GM12878 (cell line): Measurements from ENCODE around the gene ALPP. TPM values are rescaled to one million over a fixed set of nuclear protein-coding genes. Genes with fewer than 3 reads are reported as not detected.
A peak's percentile ranks its signal among the peaks of the same experiment; 100 is the strongest.
"Not testable (repeated sequence)": the region's sequence is repeated elsewhere in the genome, so short reads cannot be mapped to it uniquely, and the experiment has no call there.

Experiments
- ATAC-seq: fragments of 200-7000 bp; cut with Tn5 transposase; 3 replicates; pipeline ENCODE4 v1.9.1; 2020; ENCODE audit warnings: mild to moderate bottlenecking, moderate library complexity
- BruUV-seq: library from RNA; stranded (reverse); fragments of 400-500 nt; replicated peaks from 2 replicates; lab custom pipeline; 2021; lab: Mats Ljungman, UMichigan
- CTCF ChIA-PET: fragments of 300-600 bp; sonication (Branson Sonifier 250); formaldehyde crosslinking; extraction: SDS; loops from one replicate; lab custom pipeline; 2021; ENCODE audit warnings: inconsistent platforms; lab: Yijun Ruan, JAX
- POLR2A ChIA-PET: fragments of 350-600 bp; formaldehyde crosslinking; extraction: SDS; loops from one replicate; lab custom pipeline; 2021; ENCODE audit warnings: inconsistent platforms; lab: Charles Lee
- RAD21 ChIA-PET: fragments of 300-600 bp; sonication (Branson Sonifier 250); formaldehyde crosslinking; loops from one replicate; lab custom pipeline; 2023; ENCODE audit warnings: antibody characterized with exemption; ENCODE audit not compliant: unreplicated experiment; lab: Charles Lee
- SMC1A ChIA-PET: fragments of 300-600 bp; sonication (Branson Sonifier 250); formaldehyde crosslinking; loops from one replicate; lab custom pipeline; 2023; ENCODE audit not compliant: unreplicated experiment, uncharacterized antibody; lab: Charles Lee
- DNase-seq: peaks from one replicate; pipeline ENCODE4 v3.0.0-alpha.2; 2011; ENCODE audit warnings: low read depth, low spot score
- FAIRE-seq: peaks from 3 replicates; lab custom pipeline; 2011; peaks lifted over from hg19 to GRCh38; lab: Jason Lieb, UNC
- H2AFZ ChIP-seq: 2 replicates; pipeline ENCODE4 v1.6.0; 2011; ENCODE audit warnings: low read depth, low read length, control low read depth; ENCODE audit not compliant: control insufficient read depth
- H3K27ac ChIP-seq: 2 replicates; pipeline ENCODE4 v1.5.1; 2011; ENCODE audit warnings: control low read depth; ENCODE audit not compliant: control insufficient read depth, insufficient read depth
- H3K27me3 ChIP-seq, 2 experiments: replicated peaks in 1 of 2; 2 replicates each; pipeline versions ENCODE4 v1.6.0 to v1.6.1; 2011; ENCODE audit warnings: low read length in 1 of 2; ENCODE audit not compliant: control insufficient read depth in 2 of 2, insufficient read depth in 2 of 2
- H3K36me3 ChIP-seq, 2 experiments: 2 replicates each; pipeline ENCODE4 v1.5.1; 2011; ENCODE audit warnings: low read length in 1 of 2; ENCODE audit not compliant: control insufficient read depth in 2 of 2, insufficient read depth in 2 of 2
- H3K4me1 ChIP-seq: 2 replicates; pipeline ENCODE4 v1.6.1; 2011; ENCODE audit warnings: mild to moderate bottlenecking, low read length, moderate library complexity, mixed read lengths; ENCODE audit not compliant: control insufficient read depth, insufficient read depth
- H3K4me2 ChIP-seq: 2 replicates; pipeline ENCODE4 v1.6.0; 2011; ENCODE audit warnings: control low read depth; ENCODE audit not compliant: control insufficient read depth, insufficient read depth
- H3K4me3 ChIP-seq: fragments of 200-600 bp; sonication (generic); 2 replicates; pipeline ENCODE4 v1.5.1; 2016
- H3K79me2 ChIP-seq: 2 replicates; pipeline ENCODE4 v1.6.0; 2011; ENCODE audit warnings: low read length; ENCODE audit not compliant: control insufficient read depth, insufficient read depth
- H3K9ac ChIP-seq: 2 replicates; pipeline ENCODE4 v1.8.0; 2011; ENCODE audit warnings: low read length, control low read depth, mixed read lengths; ENCODE audit not compliant: control insufficient read depth, insufficient read depth
- H3K9me3 ChIP-seq: replicated peaks from 3 replicates; pipeline ENCODE4 v1.5.1; 2011; ENCODE audit warnings: mild to moderate bottlenecking, low read length; ENCODE audit not compliant: control insufficient read depth, insufficient read depth
- H4K20me1 ChIP-seq: 2 replicates; pipeline ENCODE4 v1.6.0; 2011; ENCODE audit not compliant: control insufficient read depth, insufficient read depth
- CTCF ChIP-seq, 3 experiments: IDR thresholded peaks in 2 of 3; conservative IDR thresholded peaks in 1 of 3; 2 replicates each; pipeline ENCODE4 v1.5.1; 2011; ENCODE audit warnings: low read depth in 3 of 3, low read length in 3 of 3, mild to moderate bottlenecking in 3 of 3, control low read depth in 2 of 3, moderate library complexity in 2 of 3, inconsistent platforms in 1 of 3, mixed read lengths in 1 of 3; ENCODE audit not compliant: control insufficient read depth in 2 of 3, insufficient read depth in 1 of 3; ENCODE audit errors: extremely low read depth in 1 of 3
- WGBS: methylation state at CpG from one replicate; pipeline ENCODE4 v1.1.6; 2016; ENCODE audit warnings: low lambda C conversion rate; ENCODE audit not compliant: insufficient replicate concordance, insufficient coverage; ENCODE audit errors: missing lambda C conversion rate; 5-methylcytosine and 5-hydroxymethylcytosine counted together
- in situ Hi-C: fragments of 300-500 bp; cut with MboI; formaldehyde crosslinking; loops from 9 replicates; pipeline ENCODE4 v1.14.3; 2018; ENCODE audit warnings: mixed read lengths
- intact Hi-C: fragments of 100-400 bp; cut with micrococcal nuclease; formaldehyde crosslinking; loops from one replicate; pipeline ENCODE4 v1.14.2; 2022; ENCODE audit not compliant: unreplicated experiment
- polyA plus RNA-seq, 11 experiments: library from polyadenylated mRNA; depleted of rRNA in 4 of 11; unstranded in 6 of 11; stranded (reverse) in 5 of 11; fragments of >200 nt; fragmentation: Nextera tagmentation in 4 of 11; fragmentation: Illumina TruSeq in 1 of 11; extraction: Ambion mirVana in 4 of 11; extraction: Trizol in 1 of 11; gene quantifications; 1 replicate in 1 of 11; 2 replicates in 10 of 11; pipeline versions ENCODE4 v1.2.1 to v1.2.3, GENCODE V29; 2011 to 2016; ENCODE audit warnings: inconsistent platforms in 2 of 11, missing spikeins in 2 of 11, low read depth in 1 of 11
- total RNA-seq, 4 experiments: library from RNA; depleted of rRNA in 3 of 4; stranded (reverse); fragments of >200 nt in 3 of 4; fragmentation: Illumina TruSeq in 1 of 4; extraction: Trizol in 1 of 4; gene quantifications; 2 replicates each; pipeline versions ENCODE4 v1.2.1 to v1.2.3, GENCODE V29; 2013 to 2021

Gene ALPP
- total and polyA plus RNA-seq, 10 of the 15 experiments (the other 5 are each of a cell fraction or from before 2014, with no cell fraction given), result 0.21 TPM; not detected in 9

DNA sequence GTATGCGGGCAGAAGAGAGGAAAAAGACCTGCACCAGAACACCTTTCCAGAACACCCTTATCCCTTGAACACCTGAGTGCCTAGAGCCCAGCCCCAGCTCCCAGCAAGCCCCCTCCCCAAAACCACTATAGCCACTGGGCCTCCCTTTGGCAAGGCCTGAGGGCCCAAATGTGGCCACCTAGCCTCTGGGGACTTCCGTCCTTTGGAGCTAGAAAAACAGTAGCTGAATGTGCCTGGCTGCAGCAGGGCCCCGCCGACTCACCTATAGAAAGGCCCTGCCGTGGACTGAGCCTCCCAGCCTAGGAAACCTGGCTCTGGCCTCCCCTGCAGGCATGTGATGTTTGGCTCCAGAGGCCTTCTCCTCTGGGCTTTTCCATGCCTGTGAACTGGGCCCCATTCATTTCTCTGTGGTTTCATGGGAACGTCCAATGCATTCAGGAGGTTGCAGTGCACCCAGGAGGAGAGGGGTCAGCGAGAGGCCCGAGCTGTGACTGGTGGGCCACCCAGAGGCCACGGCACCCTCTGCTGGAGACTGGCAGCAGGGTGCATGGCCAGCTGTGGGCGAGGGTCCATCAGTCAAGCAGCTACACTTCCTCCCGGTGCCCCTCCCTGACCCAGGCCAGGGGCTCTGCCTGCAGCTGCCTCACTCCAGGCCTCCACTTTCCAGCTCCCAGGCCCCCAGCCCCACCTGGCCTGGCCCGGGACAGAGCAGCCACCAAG lies 15.3 kb upstream of the ALPP start:
- DNase-seq, in situ Hi-C loops, BruUV-seq, intact Hi-C loops, H3K9me3 ChIP-seq, RAD21 ChIA-PET, ATAC-seq, H3K27ac ChIP-seq, H3K27me3 ChIP-seq, H3K4me1 ChIP-seq, SMC1A ChIA-PET, FAIRE-seq, H3K36me3 ChIP-seq, POLR2A ChIA-PET, H3K79me2 ChIP-seq, H4K20me1 ChIP-seq: not testable (repeated sequence)
- Histone ChIP-seq H3K4me2 (peak overlapping the region; percentile 87), H2AFZ (peak overlapping the region; percentile 82), H3K4me3 (peak overlapping the region; percentile 70), H3K9ac (peak overlapping the region; percentile 34; the same call in 1 of the 2 replicates)
- 79% methylated on average over 11 of the region's 12 CpGs for WGBS
- CTCF ChIA-PET, result interaction anchor here (1.2 to 1.3 kb wide), 2 partner anchors 38 to 457 kb away, joined by 3 read pairs; no protein-coding TSS in a partner anchor
- 0 out of 6 replicates have a peak, but pooled peaks of 1 of the 3 experiments have one; percentile 3 for TF ChIP-seq CTCF (IDR thresholded peaks at IDR 0.05 in 2 of 3, conservative IDR thresholded peaks at IDR 0.05 in 1 of 3; ENCODE audit: control insufficient read depth in 2 of 3, extremely low read depth in 1 of 3, insufficient read depth in 1 of 3, low read depth in 3 of 3, low read length in 3 of 3)
